Neural cell (in vitro differentiated cells): Measurements from ENCODE around the gene CALR. TPM values are rescaled to one million over a fixed set of nuclear protein-coding genes. Genes with fewer than 3 reads are reported as not detected.

Experiments
- H2AFZ ChIP-seq: fragments of 200-600, 300-800 bp; sonication (generic), shearing (Covaris generic); 2 replicates; pipeline ENCODE4 v1.6.0; 2014; ENCODE audit warnings: low read depth, mild to moderate bottlenecking, antibody characterized with exemption, low read length, moderate library complexity
- H3F3A ChIP-seq: fragments of 200-600 bp; shearing (Covaris generic); 2 replicates; pipeline ENCODE4 v1.6.1; 2016; ENCODE audit warnings: mild to moderate bottlenecking, moderate library complexity, mixed read lengths, antibody characterized with exemption, low read length; ENCODE audit not compliant: insufficient read depth, poor library complexity, severe bottlenecking
- H3K27ac ChIP-seq: fragments of 200-600, 300-800 bp; sonication (generic), shearing (Covaris generic); 2 replicates; pipeline ENCODE4 v1.5.1; 2014; ENCODE audit warnings: mild to moderate bottlenecking, low read length, moderate library complexity
- H3K27me3 ChIP-seq: fragments of 300-800, 200-600 bp; sonication (generic), shearing (Covaris generic); 2 replicates; pipeline ENCODE4 v1.6.0; 2014; ENCODE audit warnings: mild to moderate bottlenecking, low read depth, low read length, moderate library complexity; ENCODE audit not compliant: insufficient read depth
- H3K36me3 ChIP-seq: fragments of 300-800, 200-600 bp; sonication (generic), shearing (Covaris generic); 2 replicates; pipeline ENCODE4 v1.5.1; 2014; ENCODE audit warnings: mild to moderate bottlenecking, antibody characterized with exemption, low read length, moderate library complexity; ENCODE audit not compliant: insufficient read depth
- H3K4me2 ChIP-seq: fragments of 300-800, 200-600 bp; sonication (generic), shearing (Covaris generic); 2 replicates; pipeline ENCODE4 v1.6.0; 2014; ENCODE audit warnings: mild to moderate bottlenecking, low read length
- H3K4me3 ChIP-seq: fragments of 300-800, 200-600 bp; sonication (generic), shearing (Covaris generic); 2 replicates; pipeline ENCODE4 v1.5.1; 2014; ENCODE audit warnings: mild to moderate bottlenecking, low read length, moderate library complexity
- H3K79me2 ChIP-seq: fragments of 200-600 bp; shearing (Covaris generic); replicated peaks from 2 replicates; pipeline ENCODE4 v1.6.0; 2014; ENCODE audit warnings: mild to moderate bottlenecking, low read length, moderate library complexity; ENCODE audit not compliant: insufficient read depth
- H3K9ac ChIP-seq: fragments of 300-800, 200-600 bp; sonication (generic), shearing (Covaris generic); 2 replicates; pipeline ENCODE4 v1.6.1; 2016; ENCODE audit warnings: mild to moderate bottlenecking, low read length, mixed read lengths
- H3K9me2 ChIP-seq: fragments of 200-600 bp; shearing (Covaris generic); 2 replicates; pipeline ENCODE4 v1.6.1; 2016; ENCODE audit warnings: mild to moderate bottlenecking, low read length, mixed read lengths; ENCODE audit not compliant: insufficient read depth
- H3K9me3 ChIP-seq: fragments of 200-600, 300-800 bp; sonication (generic), shearing (Covaris generic); 2 replicates; pipeline ENCODE4 v1.6.1; 2016; ENCODE audit warnings: mild to moderate bottlenecking, mixed run types, low read length, moderate library complexity, mixed read lengths
- H4K20me1 ChIP-seq: fragments of 200-600 bp; shearing (Covaris generic); 2 replicates; pipeline ENCODE4 v1.6.1; 2016; ENCODE audit warnings: mild to moderate bottlenecking, mixed run types; ENCODE audit not compliant: insufficient read depth
- EP300 ChIP-seq: fragments of 450-650 bp; conservative IDR thresholded peaks from 2 replicates; pipeline ENCODE4 v1.6.1; 2014; ENCODE audit warnings: antibody characterized with exemption, mild to moderate bottlenecking, moderate library complexity; ENCODE audit not compliant: poor library complexity, severe bottlenecking
- EZH2 ChIP-seq: fragments of 200-600, 300-800 bp; shearing (Covaris generic), sonication (generic); IDR thresholded peaks from 2 replicates; pipeline ENCODE4 v1.6.1; 2014; ENCODE audit warnings: antibody characterized with exemption, low read length, borderline replicate concordance, mild to moderate bottlenecking; ENCODE audit not compliant: insufficient read depth, poor library complexity, severe bottlenecking
- MXI1 ChIP-seq: fragments of 450-650 bp; conservative IDR thresholded peaks from 2 replicates; pipeline ENCODE4 v1.6.1; 2014; ENCODE audit warnings: antibody characterized with exemption, mild to moderate bottlenecking; ENCODE audit not compliant: poor library complexity, severe bottlenecking
- POLR2AphosphoS5 ChIP-seq: IDR thresholded peaks from 2 replicates; pipeline ENCODE4 v1.6.1; 2012
- RAD21 ChIP-seq: fragments of 450-650 bp; conservative IDR thresholded peaks from 2 replicates; pipeline ENCODE4 v1.6.1; 2014; ENCODE audit warnings: antibody characterized with exemption, mild to moderate bottlenecking, moderate library complexity
- REST ChIP-seq: IDR thresholded peaks from 2 replicates; pipeline ENCODE4 v1.6.1; 2012; ENCODE audit warnings: borderline replicate concordance
- SMC3 ChIP-seq: fragments of 450-650 bp; conservative IDR thresholded peaks from 2 replicates; pipeline ENCODE4 v1.6.1; 2014; ENCODE audit warnings: antibody characterized with exemption, mild to moderate bottlenecking, moderate library complexity; ENCODE audit not compliant: poor library complexity
- TAF1 ChIP-seq: IDR thresholded peaks from 2 replicates; pipeline ENCODE4 v1.6.1; 2012; ENCODE audit warnings: low read depth
- polyA plus RNA-seq: library from polyadenylated mRNA; depleted of rRNA; stranded (reverse); fragments of >200 nt; gene quantifications from 2 replicates; pipeline ENCODE4 v1.2.3, GENCODE V29; 2014
- TF ChIP-seq, protein P1 (sequence below): fragments of 450-650 bp; IDR thresholded peaks from 2 replicates; pipeline ENCODE4 v1.5.1; 2014; ENCODE audit warnings: antibody characterized with exemption, mild to moderate bottlenecking, moderate library complexity; ENCODE audit not compliant: poor library complexity, severe bottlenecking

The CALR gene
- polyA plus RNA-seq, 1 donor from 2014 or later, result 242 TPM

GRCh38 chr19:12965812-12966135 lies 27.4 kb downstream of the CALR start:
- H3F3A ChIP-seq, result no peaks in the 10 kb centered on the region
- H3K9me3 ChIP-seq, result no peaks in the 10 kb centered on the region
- H3K27me3 ChIP-seq, result no peaks in the 10 kb centered on the region
- TF ChIP-seq MXI1, result no peak
- no peak for TF ChIP-seq REST
- TF ChIP-seq, protein P1, sequence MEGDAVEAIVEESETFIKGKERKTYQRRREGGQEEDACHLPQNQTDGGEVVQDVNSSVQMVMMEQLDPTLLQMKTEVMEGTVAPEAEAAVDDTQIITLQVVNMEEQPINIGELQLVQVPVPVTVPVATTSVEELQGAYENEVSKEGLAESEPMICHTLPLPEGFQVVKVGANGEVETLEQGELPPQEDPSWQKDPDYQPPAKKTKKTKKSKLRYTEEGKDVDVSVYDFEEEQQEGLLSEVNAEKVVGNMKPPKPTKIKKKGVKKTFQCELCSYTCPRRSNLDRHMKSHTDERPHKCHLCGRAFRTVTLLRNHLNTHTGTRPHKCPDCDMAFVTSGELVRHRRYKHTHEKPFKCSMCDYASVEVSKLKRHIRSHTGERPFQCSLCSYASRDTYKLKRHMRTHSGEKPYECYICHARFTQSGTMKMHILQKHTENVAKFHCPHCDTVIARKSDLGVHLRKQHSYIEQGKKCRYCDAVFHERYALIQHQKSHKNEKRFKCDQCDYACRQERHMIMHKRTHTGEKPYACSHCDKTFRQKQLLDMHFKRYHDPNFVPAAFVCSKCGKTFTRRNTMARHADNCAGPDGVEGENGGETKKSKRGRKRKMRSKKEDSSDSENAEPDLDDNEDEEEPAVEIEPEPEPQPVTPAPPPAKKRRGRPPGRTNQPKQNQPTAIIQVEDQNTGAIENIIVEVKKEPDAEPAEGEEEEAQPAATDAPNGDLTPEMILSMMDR, result no peak
- no peak for TF ChIP-seq EZH2
- TF ChIP-seq RAD21, result no peak
- TF ChIP-seq TAF1, result no peak
- no peak for TF ChIP-seq POLR2AphosphoS5
- TF ChIP-seq SMC3, result no peak
- no peak for TF ChIP-seq EP300
- no peaks in the 10 kb centered on the region for H4K20me1 ChIP-seq
- H3K9me2 ChIP-seq, result no peaks in the 10 kb centered on the region
- peak overlapping the region; percentile 39 for H3K9ac ChIP-seq
- H2AFZ ChIP-seq, result peak overlapping the region; percentile 51
- H3K36me3 ChIP-seq, result no peaks in the 10 kb centered on the region
- H3K79me2 ChIP-seq, result no peaks in the 10 kb centered on the region
- no peak overlapping the region for H3K4me2 ChIP-seq
- H3K4me3 ChIP-seq, result peak overlapping the region; percentile 51
- no peak overlapping the region for H3K27ac ChIP-seq

DNA sequence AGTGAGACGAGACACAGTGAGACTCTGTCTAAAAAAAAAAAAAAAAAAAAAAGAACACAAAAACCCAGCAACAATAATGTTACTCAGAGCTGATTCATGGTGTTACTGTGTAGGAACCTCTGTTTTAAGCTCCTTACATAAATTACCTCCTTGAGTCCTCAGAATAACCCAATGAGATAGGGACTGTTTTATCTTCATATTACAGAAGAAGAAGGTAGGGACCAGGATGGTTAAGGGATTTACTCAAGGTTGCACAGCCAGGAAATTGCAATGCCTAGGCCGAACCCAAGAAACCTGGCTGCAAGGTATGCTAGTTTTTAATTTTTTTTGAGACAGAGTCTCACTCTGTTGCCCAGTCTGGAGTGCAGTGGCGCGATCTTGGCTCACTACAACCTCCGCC lies 29.5 kb downstream of the CALR start:
- no peak overlapping the region for H2AFZ ChIP-seq
- H3K36me3 ChIP-seq, result no peaks in the 10 kb centered on the region
- H3K9me2 ChIP-seq, result no peaks in the 10 kb centered on the region
- no peaks in the 10 kb centered on the region for H3F3A ChIP-seq
- TF ChIP-seq REST (no peak), MXI1 (no peak), EP300 (no peak), TAF1 (no peak), RAD21 (no peak), SMC3 (no peak), POLR2AphosphoS5 (no peak)
- TF ChIP-seq, protein P1, result no peak
- H4K20me1 ChIP-seq, result no peaks in the 10 kb centered on the region
- no peak overlapping the region for H3K9ac ChIP-seq
- H3K27ac ChIP-seq, result no peak overlapping the region
- no peak overlapping the region for H3K4me2 ChIP-seq
- H3K79me2 ChIP-seq, result no peaks in the 10 kb centered on the region
- H3K27me3 ChIP-seq, result no peaks in the 10 kb centered on the region
- H3K4me3 ChIP-seq, result no peak overlapping the region
- H3K9me3 ChIP-seq, result no peaks in the 10 kb centered on the region
